ENCODE data around the gene BCL11B.

Gene BCL11B

DNA sequence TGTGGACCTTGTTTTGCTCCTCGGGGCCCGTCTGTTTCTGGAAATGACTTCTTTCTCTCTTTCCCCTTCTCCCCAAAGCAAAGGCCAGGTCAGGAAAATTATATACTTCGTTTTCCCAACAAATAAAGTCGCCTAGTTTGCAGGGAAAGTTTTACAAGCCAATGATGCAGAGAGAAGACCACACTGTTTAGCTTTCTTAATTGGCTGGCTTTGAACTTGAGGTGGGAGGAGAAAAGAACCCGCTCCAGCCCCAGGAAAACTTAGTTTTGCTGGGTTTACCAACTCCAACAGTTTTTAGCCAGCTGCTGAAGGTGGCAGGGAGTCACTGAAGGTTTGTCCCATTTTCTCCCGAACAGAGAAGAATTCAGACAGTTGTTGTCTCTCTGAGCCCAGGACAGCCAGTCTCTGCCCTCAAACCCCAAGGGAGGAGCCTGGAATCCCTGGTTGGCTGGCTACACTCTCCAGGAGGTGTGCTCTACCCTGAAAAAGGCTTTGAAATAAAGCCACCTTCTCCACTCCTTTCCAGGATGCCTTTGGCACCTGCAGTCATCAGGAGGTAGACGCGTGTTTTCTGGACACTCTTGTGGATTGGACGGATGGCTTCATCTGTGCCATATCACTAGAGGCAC, 24.8 kb downstream of the BCL11B start:
- DNase-seq (ENCODE audit: low spot score) = no peak
- H3K27ac ChIP-seq = no peak overlapping the region
- ChIA-PET CTCF (no interaction called here), POLR2A (ENCODE audit: low non-redundant PET) (no interaction called here)
- TF ChIP-seq, protein P1, sequence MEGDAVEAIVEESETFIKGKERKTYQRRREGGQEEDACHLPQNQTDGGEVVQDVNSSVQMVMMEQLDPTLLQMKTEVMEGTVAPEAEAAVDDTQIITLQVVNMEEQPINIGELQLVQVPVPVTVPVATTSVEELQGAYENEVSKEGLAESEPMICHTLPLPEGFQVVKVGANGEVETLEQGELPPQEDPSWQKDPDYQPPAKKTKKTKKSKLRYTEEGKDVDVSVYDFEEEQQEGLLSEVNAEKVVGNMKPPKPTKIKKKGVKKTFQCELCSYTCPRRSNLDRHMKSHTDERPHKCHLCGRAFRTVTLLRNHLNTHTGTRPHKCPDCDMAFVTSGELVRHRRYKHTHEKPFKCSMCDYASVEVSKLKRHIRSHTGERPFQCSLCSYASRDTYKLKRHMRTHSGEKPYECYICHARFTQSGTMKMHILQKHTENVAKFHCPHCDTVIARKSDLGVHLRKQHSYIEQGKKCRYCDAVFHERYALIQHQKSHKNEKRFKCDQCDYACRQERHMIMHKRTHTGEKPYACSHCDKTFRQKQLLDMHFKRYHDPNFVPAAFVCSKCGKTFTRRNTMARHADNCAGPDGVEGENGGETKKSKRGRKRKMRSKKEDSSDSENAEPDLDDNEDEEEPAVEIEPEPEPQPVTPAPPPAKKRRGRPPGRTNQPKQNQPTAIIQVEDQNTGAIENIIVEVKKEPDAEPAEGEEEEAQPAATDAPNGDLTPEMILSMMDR (conservative IDR thresholded peaks at IDR 0.05; ENCODE audit: low read depth) = no peak

GRCh38 chr14:99246536-99247097, 25.4 kb downstream of the BCL11B start:
- no peak for DNase-seq (ENCODE audit: low spot score)
- H3K27ac ChIP-seq = no peak overlapping the region; the same call in 1 of the 2 replicates
- ChIA-PET POLR2A (ENCODE audit: low non-redundant PET) (no interaction called here), CTCF (no interaction called here)
- TF ChIP-seq, protein P1 (conservative IDR thresholded peaks at IDR 0.05; ENCODE audit: low read depth) = no peak

DNA sequence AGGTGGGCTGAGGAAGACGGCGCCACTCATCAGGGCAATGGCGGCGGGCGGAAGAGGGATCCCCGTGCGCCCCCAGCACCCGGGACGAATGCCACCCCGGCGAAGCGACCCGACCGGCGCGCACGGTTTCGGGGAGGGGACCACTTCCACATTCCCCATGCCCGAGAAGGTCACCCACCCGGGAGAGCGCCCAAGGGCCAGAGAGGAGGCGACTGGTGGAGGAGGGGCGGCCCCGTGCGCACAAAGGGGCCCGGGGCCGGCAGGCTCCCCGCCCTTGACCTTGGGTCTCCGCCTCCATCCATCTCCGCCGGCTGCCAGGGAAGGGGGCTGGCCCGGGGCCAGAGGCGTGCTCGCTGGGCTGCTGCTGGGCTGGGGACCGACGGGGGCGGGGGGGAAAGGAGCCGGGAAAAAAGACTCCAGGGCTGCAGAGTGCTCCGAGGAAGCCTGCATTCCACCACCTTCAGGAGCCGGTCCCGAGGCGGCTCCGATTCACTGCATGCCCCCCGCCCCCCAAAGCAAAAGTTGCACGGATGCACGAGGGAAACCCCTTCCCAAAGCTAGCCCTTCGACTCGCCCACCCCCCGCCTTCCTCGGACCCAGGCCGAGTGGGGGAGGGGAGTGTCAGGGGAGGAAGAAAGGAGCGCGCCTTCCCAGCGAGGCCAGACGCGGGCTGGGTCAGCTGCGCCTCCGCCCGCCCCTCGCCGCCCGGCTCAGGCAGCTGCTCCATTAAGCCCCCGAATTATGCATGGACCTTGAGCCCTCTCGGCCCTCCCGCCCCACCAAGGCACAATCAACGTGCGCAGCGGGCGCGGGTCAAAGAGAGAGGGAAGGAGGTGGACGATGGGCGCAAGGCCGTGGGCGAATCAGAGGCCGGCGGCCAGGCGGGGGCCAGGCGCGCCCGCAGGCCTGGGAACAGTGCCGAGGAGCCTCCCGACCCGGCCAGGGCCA, 26.2 kb downstream of the BCL11B start:
- no peak for DNase-seq (ENCODE audit: low spot score)
- TF ChIP-seq, protein P1 (conservative IDR thresholded peaks at IDR 0.05; ENCODE audit: low read depth) = no peak
- ChIA-PET POLR2A (ENCODE audit: low non-redundant PET) (no interaction called here), CTCF (no interaction called here)
- peak overlapping the region; percentile 12 for H3K27ac ChIP-seq

- peak overlapping the region; percentile 12 for H3K27ac ChIP-seq
- ChIA-PET POLR2A (ENCODE audit: low non-redundant PET) (no interaction called here), CTCF (no interaction called here)
- no peak for DNase-seq (ENCODE audit: low spot score)
- TF ChIP-seq, protein P1 (conservative IDR thresholded peaks at IDR 0.05; ENCODE audit: low read depth) = no peak
Measured at GRCh38 chr14:99244941-99245563, 26.9 kb downstream of the BCL11B start.

DNA sequence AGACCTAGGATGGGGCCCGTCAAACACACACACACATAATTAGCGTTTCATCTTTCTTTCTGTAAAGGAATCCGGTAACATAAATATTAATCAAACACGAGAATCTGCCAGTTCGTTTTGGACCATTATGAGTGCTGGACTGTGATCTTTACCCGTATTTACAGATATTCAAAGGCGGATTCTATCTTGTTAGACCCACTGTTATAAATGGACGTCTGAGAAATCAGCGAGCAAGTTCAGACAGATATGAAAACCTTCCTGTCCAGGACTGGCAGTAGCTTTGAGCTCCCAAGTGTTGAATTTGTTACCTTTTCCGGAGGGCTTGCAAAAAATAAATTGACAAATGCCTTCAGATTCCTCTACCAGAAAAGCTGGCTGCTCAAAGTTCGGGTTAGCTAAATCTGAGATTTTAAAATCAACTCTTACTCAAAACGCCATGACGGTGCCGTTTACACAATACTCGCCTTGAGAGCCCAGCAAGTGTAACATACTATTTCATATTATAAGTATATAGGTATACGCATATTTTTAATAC, 27.6 kb downstream of the BCL11B start:
- CTCF ChIA-PET = no interaction called here
- TF ChIP-seq, protein P1 (conservative IDR thresholded peaks at IDR 0.05; ENCODE audit: low read depth) = no peak
- POLR2A ChIA-PET (ENCODE audit: low non-redundant PET) = no interaction called here
- no peak overlapping the region for H3K27ac ChIP-seq
- DNase-seq (ENCODE audit: low spot score) = peak; percentile 9
